ENCODE measurements around the gene RBMXL3.

GRCh38 chrX:115229337-115230003, 40.3 kb downstream of the RBMXL3 start:
- no peak for TF ChIP-seq POLR2A (IDR thresholded peaks at IDR 0.05; ENCODE audit: low read depth, low read length)
- no peak for TF ChIP-seq SPI1 (IDR thresholded peaks at IDR 0.05; ENCODE audit: low read depth, low read length)
- TF ChIP-seq TAF1 (IDR thresholded peaks at IDR 0.05; ENCODE audit: low read depth, low read length): no peak
- TF ChIP-seq PAX5 (IDR thresholded peaks at IDR 0.05; ENCODE audit: insufficient read depth, low read length, severe bottlenecking): no peak

Measured in GM12891 (cell line).